ENCODE results near the gene HUS1.

- TF ChIP-seq GATA2 (IDR thresholded peaks at IDR 0.05; ENCODE audit: low read depth, low read length) (no peak), GATA3 (IDR thresholded peaks at IDR 0.05; ENCODE audit: low read depth, low read length) (no peak)
Measured at GRCh38 chr7:48009257-48009656, 29.8 kb upstream of the HUS1 start.
